Esophagus (tissue), 2 donors: ENCODE data around the gene INPP5K. TPM values are rescaled to one million over a fixed set of nuclear protein-coding genes. Genes with fewer than 3 reads are reported as not detected.
A peak's percentile ranks its signal among the peaks of the same experiment; 100 is the strongest.
"Not testable (repeated sequence)": the region's sequence is repeated elsewhere in the genome, so short reads cannot be mapped to it uniquely, and the experiment has no call there.

Source experiments
- H3K27ac ChIP-seq, 2 donors: one replicate each; pipeline ENCODE4 v1.5.1; 2013; ENCODE audit warnings: low read depth in 2 of 2, mild to moderate bottlenecking in 2 of 2, inconsistent platforms in 1 of 2, low read length in 1 of 2, moderate library complexity in 1 of 2
- H3K27me3 ChIP-seq, 2 donors: one replicate each; pipeline ENCODE4 v1.6.1; 2013; ENCODE audit warnings: low read length in 2 of 2, control low read depth in 1 of 2, mild to moderate bottlenecking in 1 of 2; ENCODE audit not compliant: insufficient read depth in 2 of 2, control insufficient read depth in 1 of 2
- H3K36me3 ChIP-seq, 2 donors: one replicate each; pipeline ENCODE4 v1.6.1; 2013; ENCODE audit warnings: low read length in 1 of 2; ENCODE audit not compliant: control insufficient read depth in 2 of 2, insufficient read depth in 2 of 2
- H3K4me1 ChIP-seq, 2 donors: one replicate each; pipeline ENCODE4 v1.6.1; 2013; ENCODE audit warnings: low read length in 1 of 2; ENCODE audit not compliant: control insufficient read depth in 2 of 2, insufficient read depth in 2 of 2
- H3K4me3 ChIP-seq, 2 donors: one replicate each; pipeline ENCODE4 v1.5.1; 2013; ENCODE audit warnings: low read length in 2 of 2, mild to moderate bottlenecking in 2 of 2, low read depth in 1 of 2, moderate library complexity in 1 of 2
- H3K9me3 ChIP-seq, 2 donors: one replicate each; pipeline ENCODE4 v1.6.1; 2013; ENCODE audit warnings: mild to moderate bottlenecking in 2 of 2, low read depth in 1 of 2, low read length in 1 of 2, moderate library complexity in 1 of 2; ENCODE audit not compliant: control insufficient read depth in 2 of 2, insufficient read depth in 1 of 2
- WGBS, 2 donors: extraction: QIAGEN DNeasy Blood & Tissue Kit; methylation state at CpG; one replicate each; pipeline ENCODE4 v1.1.7; 2013; 5-methylcytosine and 5-hydroxymethylcytosine counted together
- polyA plus RNA-seq, 2 donors: library from polyadenylated mRNA; stranded (reverse); fragments of 200-250 nt; gene quantifications; one replicate each; pipeline ENCODE4 v1.2.3, GENCODE V29; 2013
- donor health status: healthy with polysubstance abuse.
- donor health status: Bipolar disorder and iron deficiency.

INPP5K gene
- polyA plus RNA-seq, 2 donors: 16.1 to 19.5 TPM

DNA sequence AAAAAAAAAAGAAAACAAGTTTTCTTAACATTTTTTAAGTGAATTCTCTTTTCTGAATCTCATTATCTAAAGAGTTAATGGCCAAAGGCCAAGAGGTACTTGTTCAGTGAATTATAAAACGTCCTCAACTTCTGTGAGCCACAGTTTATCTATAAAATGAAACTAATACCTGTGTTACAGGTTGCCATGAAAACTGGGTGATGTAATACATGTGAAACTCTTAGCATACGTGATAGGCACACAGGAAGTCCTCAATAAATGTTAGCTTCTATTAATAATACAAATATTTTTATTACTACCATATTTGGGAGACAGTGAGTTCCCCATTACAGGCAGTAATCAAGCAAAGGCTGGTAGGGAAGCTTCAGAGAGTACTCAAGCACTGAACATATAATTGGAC is 13.5 kb upstream of the INPP5K start:
- 33 to 34% methylated on average over 2 of the region's 2 CpGs for whole genome bisulfite sequencing, 2 donors
- no peaks in the 10 kb centered on the region for H3K27me3 ChIP-seq
- H3K9me3 ChIP-seq: no peaks in the 10 kb centered on the region
- peaks cover 3 to 24% of the 10 kb centered on the region in 2 donors for H3K36me3 ChIP-seq
- H3K4me1 ChIP-seq: no peaks in the 10 kb centered on the region
- H3K27ac ChIP-seq: no peak overlapping the region
- no peak overlapping the region for H3K4me3 ChIP-seq

DNA sequence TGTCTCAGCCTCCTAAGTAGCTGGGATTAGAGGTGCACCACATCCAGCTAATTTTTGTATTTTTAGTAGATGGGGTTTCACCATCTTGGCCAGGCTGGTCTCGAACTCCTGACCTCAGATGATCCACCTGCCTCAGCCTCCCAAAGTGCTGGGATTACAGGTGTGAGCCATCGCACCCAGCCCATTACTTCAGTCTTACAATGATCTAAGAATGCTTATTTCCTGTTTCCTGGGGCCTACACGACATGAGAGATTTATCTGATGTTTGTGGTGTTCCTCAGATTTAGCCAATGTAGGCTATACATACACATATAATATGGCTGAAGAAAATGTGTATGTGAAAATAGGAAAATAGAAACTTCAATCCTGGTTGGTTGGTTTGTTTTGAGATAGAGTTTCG is 10.5 kb upstream of the INPP5K start:
- H3K27me3 ChIP-seq, H3K4me1 ChIP-seq, H3K9me3 ChIP-seq, H3K27ac ChIP-seq, H3K4me3 ChIP-seq: not testable (repeated sequence)
- peaks cover 3 to 13% of the 10 kb centered on the region in 2 donors for H3K36me3 ChIP-seq
- 76 to 80% methylated on average over 4 of the region's 4 CpGs for WGBS, 2 donors

DNA sequence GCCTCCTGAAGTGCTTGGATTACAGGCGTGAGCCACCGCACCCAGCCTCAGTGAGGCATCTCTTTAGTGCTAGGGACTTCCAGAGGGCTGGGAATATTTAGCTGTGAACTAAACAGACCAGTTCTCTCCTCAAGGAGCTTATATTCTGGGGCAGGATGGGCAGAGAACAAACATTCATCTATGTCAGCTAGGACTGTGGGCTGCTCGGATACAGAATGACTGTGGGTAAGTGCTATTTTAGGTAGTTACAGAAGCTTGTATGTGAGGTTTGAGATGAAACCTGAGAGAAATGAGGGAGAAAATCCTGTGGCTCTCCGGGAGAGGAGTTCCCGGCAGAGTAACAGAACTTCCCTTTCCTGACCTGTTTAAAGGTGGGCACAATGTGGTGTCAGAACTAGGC is 6.2 kb upstream of the INPP5K start:
- H3K27ac ChIP-seq: no peak overlapping the region
- H3K36me3 ChIP-seq: peaks cover 6 to 15% of the 10 kb centered on the region in 2 donors
- H3K4me3 ChIP-seq: no peak overlapping the region
- no peaks in the 10 kb centered on the region for H3K27me3 ChIP-seq
- H3K9me3 ChIP-seq: no peaks in the 10 kb centered on the region
- 93 to 95% methylated on average over 5 of the region's 5 CpGs for WGBS, 2 donors
- no peaks in the 10 kb centered on the region for H3K4me1 ChIP-seq

DNA sequence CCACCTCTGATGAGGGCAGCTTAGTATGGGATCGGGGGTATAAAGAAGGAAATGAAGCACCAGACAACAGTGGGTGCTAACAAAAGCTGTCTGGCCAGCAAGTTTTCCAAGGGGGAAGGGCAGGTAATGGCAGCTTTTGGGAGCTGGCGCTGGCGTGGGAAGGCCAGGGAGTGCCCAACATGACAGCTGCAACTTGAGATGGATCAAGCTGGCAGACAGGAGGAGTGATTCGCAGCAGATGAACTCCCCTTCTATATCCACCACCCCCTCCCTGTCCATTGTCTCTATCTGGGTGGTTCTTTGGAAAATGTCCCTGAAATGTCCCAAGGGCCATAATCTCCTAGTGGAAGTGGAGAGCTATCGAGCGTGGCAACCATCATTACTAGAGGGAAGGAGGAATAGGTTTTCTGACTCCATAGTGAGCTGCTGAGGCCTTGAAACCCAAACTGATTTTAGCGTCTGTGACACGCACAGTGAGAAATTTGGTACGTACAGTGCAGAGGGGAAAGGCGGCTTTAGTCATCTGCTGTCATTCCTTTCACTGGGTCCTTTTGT is 4.8 kb upstream of the INPP5K start:
- Histone ChIP-seq H3K27ac (no peak overlapping the region), H3K9me3 (no peaks in the 10 kb centered on the region), H3K27me3 (no peaks in the 10 kb centered on the region), H3K4me3 (no peak overlapping the region), H3K36me3 (peaks cover 6 to 15% of the 10 kb centered on the region in 2 donors), H3K4me1 (peaks cover 0 to 2% of the 10 kb centered on the region in 2 donors)
- WGBS, 2 donors: 83 to 85% methylated on average over 10 of the region's 10 CpGs

DNA sequence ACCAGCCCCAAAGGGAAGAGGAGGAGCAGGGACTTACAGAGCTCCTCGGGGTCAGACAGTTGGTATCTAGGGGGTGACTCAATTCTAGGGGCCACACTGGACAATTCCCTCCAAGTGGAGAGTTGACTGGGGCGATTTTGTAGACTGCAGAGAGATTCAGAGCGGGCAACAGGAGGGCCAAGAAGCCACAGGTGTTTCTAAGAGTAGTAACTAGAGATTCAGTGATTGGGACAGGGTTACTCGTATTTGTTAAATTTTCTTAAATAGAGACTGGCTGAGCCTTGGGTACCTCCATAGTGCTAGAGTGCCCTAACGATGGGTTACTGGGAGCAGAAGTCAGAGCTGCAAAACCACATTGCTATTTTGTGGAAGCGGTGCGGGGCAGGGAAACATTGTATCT is 3.3 kb upstream of the INPP5K start:
- Histone ChIP-seq H3K36me3 (peaks cover 3 to 15% of the 10 kb centered on the region in 2 donors), H3K27ac (no peak overlapping the region), H3K4me1 (peaks cover 0 to 2% of the 10 kb centered on the region in 2 donors), H3K4me3 (no peak overlapping the region), H3K9me3 (no peaks in the 10 kb centered on the region), H3K27me3 (no peaks in the 10 kb centered on the region)
- WGBS, 2 donors: 86 to 88% methylated on average over 7 of the region's 7 CpGs

DNA sequence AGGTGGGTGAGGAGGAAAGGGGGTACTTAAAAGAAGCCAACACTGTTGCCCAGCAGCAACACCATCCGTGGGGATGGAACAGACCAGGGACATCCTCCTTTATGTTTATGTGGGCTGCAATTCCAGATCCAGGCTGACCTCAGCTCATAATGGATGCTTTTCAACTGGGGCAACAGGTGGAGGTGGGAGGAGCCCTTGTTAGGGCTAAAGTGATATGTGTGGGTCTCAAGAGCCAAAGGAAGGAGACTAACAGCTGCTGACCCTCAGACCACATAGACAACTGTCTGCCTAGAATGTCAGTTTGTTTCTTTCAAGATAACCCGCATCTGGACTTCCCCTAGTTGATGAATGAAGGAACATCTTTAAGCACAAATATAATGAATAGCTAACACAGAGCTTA is 2.0 kb upstream of the INPP5K start:
- WGBS, 2 donors: 70 to 76% methylated on average over 2 of the region's 2 CpGs
- Histone ChIP-seq H3K4me1 (peaks cover 0 to 2% of the 10 kb centered on the region in 2 donors), H3K27ac (peak overlapping the region in 1 of 2 donors; percentile 52), H3K36me3 (peaks cover 5 to 20% of the 10 kb centered on the region in 2 donors), H3K27me3 (no peaks in the 10 kb centered on the region), H3K9me3 (no peaks in the 10 kb centered on the region), H3K4me3 (no peak overlapping the region)

DNA sequence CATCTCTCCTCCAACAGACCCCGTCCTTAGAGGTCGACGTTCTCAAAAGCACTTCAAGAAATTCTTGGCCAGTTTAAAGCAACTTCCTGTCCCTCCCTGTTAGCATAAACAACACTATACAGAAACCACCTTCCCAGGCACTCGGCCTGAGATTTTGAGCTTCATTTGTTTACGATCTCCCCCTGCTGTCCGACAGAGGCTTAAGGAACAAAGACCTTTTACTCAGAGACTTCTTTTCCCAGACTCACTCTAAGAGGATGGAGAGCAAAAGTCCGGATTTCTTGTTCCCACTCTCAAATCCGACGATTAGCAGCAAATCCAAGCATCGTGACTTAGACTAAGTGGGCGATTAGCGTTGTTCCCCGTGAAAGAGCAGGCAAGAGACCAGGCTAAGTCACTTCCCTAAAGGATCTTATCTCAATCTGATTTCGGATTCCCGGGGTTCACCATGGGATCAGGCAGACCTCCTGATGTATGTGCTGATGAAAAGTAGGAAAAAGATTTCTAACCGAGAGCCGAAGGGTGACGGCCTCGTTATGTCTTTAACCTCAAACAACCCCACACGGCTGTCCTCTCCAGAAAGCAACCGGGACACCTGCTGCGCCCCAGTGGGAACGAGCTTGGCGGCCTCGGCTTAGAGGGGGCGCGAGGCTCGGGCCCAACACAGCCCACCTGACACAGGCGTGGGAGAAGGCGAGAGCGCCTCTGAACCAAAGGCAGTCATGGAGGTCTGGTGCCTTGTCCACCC is 598 bp downstream of the INPP5K start:
- Histone ChIP-seq H3K9me3 (no peaks in the 10 kb centered on the region), H3K27me3 (no peaks in the 10 kb centered on the region), H3K27ac (peak overlapping the region; percentile 95 to 96), H3K4me3 (peak overlapping the region; percentile 63 to 90), H3K4me1 (peaks cover 5 to 15% of the 10 kb centered on the region in 2 donors), H3K36me3 (peaks cover 2 to 18% of the 10 kb centered on the region in 2 donors)
- 0 to 1% methylated on average over 31 of the region's 31 CpGs for WGBS, 2 donors

DNA sequence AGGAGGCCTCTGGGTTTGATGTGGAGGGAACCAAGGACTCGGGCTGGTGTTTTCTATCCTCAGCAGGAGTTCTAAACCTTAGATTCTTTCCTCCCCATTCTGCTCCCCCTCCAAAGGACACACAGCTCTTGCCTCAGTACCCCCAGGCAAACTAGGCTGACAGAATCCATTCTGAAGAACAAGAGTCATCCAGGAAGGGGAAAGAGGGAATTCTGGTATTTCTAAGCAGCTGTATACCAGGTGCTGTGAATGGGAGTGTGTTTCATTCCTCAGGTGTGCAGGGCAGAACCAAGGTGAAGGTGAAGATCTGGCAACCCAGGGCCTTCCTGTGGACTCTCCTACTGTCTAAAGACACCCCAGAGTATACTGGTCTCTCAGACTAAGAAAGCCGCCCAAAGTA is 4.1 kb downstream of the INPP5K start:
- Histone ChIP-seq H3K9me3 (no peaks in the 10 kb centered on the region), H3K36me3 (peaks cover 8 to 25% of the 10 kb centered on the region in 2 donors), H3K27ac (peak overlapping the region; percentile 79 to 96), H3K4me3 (no peak overlapping the region), H3K27me3 (no peaks in the 10 kb centered on the region), H3K4me1 (peaks cover 3 to 18% of the 10 kb centered on the region in 2 donors)
- 60 to 66% methylated on average over 2 of the region's 2 CpGs for WGBS, 2 donors

DNA sequence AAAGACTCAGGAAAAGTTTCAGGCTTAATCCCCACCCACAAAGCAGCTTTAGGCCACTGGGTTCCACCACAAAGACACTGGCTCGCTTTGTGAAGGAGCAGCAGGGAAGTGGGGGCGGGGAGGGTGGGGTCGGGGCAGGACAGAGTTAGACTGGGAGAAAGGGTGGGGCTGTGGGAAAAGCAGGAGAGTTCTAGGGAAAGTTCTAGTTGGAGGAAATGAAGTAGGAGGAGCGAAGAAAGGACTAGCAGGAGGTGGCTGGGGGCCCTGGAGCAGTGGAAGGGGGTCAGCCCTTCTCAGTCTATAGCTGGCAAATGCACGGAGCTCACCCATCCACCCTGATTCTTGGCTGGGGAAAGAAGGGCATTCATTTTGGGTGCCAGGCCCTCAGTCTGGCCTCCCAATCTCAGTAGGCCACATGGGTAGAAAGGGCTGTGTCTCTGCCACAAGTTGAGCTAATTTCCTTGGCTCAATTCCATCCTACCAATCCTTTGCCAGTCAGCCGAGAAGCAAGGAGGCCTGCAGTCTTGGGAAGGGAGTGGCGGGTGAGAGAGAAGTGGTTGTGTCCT is 4.6 kb downstream of the INPP5K start:
- peaks cover 3 to 18% of the 10 kb centered on the region in 2 donors for H3K4me1 ChIP-seq
- no peaks in the 10 kb centered on the region for H3K27me3 ChIP-seq
- no peaks in the 10 kb centered on the region for H3K9me3 ChIP-seq
- H3K36me3 ChIP-seq: peaks cover 8 to 29% of the 10 kb centered on the region in 2 donors
- peak overlapping the region; percentile 79 to 96 for H3K27ac ChIP-seq
- WGBS, 2 donors: 31 to 43% methylated on average over 7 of the region's 7 CpGs
- no peak overlapping the region for H3K4me3 ChIP-seq
